Fibroblast of villous mesenchyme (primary cell): ENCODE data around the gene PRDX6. TPM values are rescaled to one million over a fixed set of nuclear protein-coding genes. Genes with fewer than 3 reads are reported as not detected.

ENCODE experiments used
- DNase-seq: peaks from one replicate; pipeline ENCODE4 v3.0.0-alpha.2; 2010; ENCODE audit warnings: low read depth
- H3K4me3 ChIP-seq: 2 replicates; pipeline ENCODE4 v1.5.1; 2011; ENCODE audit warnings: low read depth, mild to moderate bottlenecking, low read length
- total RNA-seq: library from RNA; depleted of rRNA; stranded (reverse); fragments of >200 nt; gene quantifications from 2 replicates; pipeline ENCODE4 v1.2.3, GENCODE V29; 2012
- TF ChIP-seq, protein P1 (sequence below): IDR thresholded peaks from 2 replicates; pipeline ENCODE4 v1.5.1; 2012; ENCODE audit warnings: low read depth, mild to moderate bottlenecking, low read length; ENCODE audit not compliant: insufficient read depth

PRDX6 gene, protein sequence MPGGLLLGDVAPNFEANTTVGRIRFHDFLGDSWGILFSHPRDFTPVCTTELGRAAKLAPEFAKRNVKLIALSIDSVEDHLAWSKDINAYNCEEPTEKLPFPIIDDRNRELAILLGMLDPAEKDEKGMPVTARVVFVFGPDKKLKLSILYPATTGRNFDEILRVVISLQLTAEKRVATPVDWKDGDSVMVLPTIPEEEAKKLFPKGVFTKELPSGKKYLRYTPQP
- total RNA-seq = 356 and 611 TPM in 2 replicates

DNA sequence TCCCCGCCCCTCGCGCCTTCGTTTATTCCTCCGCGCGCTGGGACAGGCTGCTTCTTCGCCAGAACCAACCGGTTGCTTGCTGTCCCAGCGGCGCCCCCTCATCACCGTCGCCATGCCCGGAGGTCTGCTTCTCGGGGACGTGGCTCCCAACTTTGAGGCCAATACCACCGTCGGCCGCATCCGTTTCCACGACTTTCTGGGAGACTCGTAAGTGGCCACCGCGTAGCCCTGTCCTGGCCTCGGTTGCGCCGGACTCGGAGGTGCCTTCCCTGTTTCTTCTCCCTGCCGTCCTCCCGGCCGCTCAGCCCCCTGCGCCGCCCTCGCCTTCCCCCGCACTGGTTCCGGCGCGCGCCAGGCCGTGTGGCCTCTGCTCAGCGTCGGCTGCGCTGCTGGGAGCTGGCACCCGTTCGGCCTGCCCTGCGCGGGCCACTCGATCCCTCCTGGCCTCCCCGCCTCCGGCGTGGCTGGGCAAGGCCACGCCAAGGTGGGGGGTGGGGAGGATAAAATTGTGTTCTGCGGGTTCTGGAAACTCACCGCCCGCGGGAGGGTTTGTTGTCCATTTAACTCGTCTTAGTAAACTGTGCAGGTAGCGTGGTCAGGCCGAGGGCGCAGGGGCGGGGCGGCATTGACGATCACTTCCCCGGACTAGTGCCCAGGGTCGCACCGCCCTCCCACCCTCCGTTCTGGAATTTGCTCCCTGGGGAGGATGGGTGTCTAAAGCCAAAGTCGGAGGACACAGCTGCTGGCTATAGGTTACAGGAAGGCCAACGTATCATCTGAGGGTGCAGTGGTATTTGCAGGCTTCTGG is at the start of gene PRDX6:
PRDX6 (plus strand) TSS at position 50 of the 808 bp plus-strand sequence; CDS start at position 113, 63 bp downstream.
- H3K4me3 ChIP-seq = peak within 1 kb of the TSS; percentile 87
- TF ChIP-seq, protein P1, sequence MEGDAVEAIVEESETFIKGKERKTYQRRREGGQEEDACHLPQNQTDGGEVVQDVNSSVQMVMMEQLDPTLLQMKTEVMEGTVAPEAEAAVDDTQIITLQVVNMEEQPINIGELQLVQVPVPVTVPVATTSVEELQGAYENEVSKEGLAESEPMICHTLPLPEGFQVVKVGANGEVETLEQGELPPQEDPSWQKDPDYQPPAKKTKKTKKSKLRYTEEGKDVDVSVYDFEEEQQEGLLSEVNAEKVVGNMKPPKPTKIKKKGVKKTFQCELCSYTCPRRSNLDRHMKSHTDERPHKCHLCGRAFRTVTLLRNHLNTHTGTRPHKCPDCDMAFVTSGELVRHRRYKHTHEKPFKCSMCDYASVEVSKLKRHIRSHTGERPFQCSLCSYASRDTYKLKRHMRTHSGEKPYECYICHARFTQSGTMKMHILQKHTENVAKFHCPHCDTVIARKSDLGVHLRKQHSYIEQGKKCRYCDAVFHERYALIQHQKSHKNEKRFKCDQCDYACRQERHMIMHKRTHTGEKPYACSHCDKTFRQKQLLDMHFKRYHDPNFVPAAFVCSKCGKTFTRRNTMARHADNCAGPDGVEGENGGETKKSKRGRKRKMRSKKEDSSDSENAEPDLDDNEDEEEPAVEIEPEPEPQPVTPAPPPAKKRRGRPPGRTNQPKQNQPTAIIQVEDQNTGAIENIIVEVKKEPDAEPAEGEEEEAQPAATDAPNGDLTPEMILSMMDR = no peak
- DNase-seq = peak; percentile 86

DNA sequence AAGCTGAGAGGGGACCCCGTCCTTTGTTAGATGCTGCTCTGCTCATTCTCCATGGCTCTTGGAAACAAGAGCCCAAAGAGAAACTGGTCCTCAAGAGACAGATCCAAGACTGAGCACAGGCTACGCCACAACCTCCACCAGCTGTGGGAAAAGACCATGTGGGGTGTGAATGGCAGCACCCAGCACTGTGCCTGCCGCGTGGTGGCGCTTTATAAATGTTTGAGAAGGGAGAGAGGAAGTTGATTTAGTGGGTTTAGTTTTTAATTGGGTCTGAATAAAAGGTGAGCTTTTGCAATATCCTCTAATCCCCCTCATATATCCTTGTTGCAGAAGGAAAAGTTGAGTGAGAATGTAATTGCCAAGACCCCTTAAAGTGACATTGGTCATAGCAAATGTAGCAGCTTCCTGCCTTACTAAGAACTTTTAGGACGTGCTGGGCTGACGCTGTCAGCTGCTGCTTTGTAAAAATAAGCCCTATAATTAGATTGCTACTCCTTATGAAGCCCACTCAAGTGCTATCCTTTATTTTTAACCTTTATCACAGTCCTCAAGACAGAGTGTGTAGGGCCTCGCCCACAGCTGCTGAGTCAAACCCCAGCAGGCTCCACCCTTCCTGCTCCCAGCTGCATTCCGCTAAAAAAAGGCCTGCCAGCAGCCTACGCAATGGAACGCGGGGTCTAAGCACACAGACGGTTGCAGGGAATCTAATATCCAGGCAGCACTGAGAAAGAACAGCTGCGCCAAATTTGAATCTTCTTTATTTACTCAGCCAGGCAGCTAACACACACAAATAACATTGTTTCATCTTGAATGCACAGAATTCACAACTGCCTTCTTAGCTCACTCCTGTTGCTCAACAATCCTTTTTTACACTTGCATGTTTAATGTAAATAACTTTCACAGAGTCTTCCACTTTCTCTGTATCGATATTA is 47.4 kb upstream of the PRDX6 start:
- H3K4me3 ChIP-seq = peak overlapping the region; percentile 24
- TF ChIP-seq, protein P1 = peak; percentile 62
- DNase-seq = peak; percentile 96

DNA sequence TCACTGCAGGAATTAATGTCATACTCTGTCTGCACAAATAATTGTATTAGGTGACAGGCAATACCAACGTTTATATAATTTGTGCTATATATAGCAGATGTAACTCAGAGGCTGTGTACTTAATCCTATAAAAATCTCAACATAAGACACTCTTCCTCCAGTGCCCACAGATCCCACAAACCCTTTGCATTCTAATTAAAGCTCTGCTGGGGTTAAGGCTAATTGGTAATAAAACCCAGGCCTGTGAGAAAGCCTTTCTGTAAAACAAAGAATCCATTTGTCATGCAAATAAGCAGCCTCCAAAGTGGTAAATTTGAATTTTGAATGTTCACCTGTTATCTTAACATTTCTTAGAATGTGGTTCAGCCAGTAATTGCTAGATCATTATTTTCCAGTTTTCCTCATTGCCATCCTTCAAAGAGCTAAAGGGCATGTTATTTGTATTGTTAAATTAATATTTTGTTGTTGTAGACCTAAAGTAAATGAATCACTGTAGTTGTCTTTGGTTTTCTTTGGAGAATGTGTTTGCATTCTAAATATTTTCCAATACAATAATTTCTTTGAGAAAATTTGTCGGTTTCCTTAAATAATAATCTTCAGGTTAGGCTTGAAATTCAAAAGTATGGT is 46.3 kb upstream of the PRDX6 start:
- no peak for DNase-seq
- TF ChIP-seq, protein P1 = no peak
- no peak overlapping the region for H3K4me3 ChIP-seq

DNA sequence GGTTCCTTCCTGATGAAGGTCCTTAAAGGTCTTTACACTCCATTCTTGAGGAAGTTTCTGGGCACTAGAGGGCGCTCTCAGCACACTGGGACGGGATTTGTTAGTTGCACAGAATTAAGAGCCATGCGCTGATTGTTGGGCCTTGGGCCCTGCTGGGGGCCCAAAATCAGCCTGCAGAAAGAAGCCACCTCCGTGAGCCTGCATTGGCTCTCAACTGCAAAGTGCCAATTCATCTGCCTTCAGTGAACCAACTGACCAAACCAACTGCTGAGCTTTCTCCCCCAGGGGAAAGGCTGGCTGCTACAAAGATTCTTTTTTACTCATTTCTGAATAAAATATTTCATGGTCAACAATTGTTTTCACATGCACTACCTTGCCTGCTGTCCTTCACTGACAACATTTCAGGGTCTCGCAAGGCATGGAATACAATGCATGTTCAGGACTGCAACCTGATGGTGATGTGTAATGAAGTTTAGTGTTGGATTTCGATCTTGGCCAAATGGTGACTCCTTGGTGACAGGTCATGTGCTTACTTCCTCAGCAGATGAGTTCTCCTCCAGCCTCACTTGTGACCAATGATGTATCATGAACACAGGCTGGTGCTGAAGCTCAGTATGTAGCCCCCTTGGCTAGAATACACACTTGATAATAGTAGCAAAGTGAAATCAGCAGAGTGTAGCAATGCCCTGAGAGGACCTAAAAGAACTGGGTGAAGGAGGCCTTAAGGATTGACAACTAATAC is 45.7 kb upstream of the PRDX6 start:
- H3K4me3 ChIP-seq = no peak overlapping the region
- TF ChIP-seq, protein P1 = peak; percentile 95
- peak; percentile 92 for DNase-seq

DNA sequence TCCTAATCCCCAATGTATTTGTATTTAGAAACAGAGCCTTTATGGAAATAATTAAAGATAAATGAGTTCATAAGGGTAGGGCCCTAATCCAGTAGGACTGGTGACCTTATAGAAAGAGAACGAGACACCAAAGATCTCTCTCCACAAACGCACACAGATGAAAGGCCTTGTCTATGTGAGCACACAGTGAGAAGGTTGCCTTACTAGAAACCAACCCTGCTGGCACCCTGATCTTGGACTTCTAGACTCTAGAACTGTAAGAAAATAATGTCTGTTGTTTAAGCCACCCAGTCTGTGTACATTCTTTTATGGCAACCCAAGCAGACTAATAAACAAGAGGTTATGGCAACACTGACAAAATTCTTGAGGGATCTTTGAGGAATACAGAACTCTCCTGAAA is 44.8 kb upstream of the PRDX6 start:
- no peak overlapping the region for H3K4me3 ChIP-seq
- no peak for DNase-seq
- TF ChIP-seq, protein P1 = no peak

DNA sequence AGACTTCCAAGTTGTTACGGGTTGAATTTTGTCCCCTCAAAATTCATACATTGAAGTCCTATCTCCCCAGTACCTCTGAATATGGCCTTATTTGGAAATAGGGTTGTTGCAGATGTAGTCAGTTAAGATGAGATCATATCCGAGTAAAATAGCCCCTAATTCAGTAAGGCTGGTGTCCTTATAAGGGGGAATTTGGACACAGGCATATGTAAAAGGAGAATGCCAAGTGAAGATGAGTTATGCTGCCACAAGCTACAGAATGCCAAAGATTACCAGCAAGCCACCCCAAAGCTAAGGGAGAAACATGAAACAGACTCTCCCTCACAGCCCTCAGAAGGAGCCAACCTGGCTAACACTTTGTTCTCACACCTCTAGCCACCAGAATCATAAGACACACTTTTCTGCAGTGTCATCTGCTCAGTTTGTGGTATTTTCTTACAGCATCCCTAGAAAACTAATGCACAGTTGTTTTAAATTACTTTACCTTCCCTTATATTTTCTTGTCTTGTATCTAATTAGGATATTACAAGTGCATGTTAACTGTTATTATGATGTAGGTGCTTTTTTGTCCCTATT is 43.3 kb upstream of the PRDX6 start:
- DNase-seq = no peak
- TF ChIP-seq, protein P1 = no peak

More for the DNA sequence above, 43.3 kb upstream of the PRDX6 start:
- H3K4me3 ChIP-seq = no peak overlapping the region
